GM21528 (cell line): ENCODE measurements around the gene LSM2.
"Not testable (repeated sequence)": the region's sequence is repeated elsewhere in the genome, so short reads cannot be mapped to it uniquely, and the experiment has no call there.

ENCODE experiments used
- ATAC-seq: cut with Tn5 transposase; IDR thresholded peaks from one replicate; pipeline ENCODE4 v1.9.1; 2021; ENCODE audit warnings: mild to moderate bottlenecking, moderate library complexity; ENCODE audit not compliant: unreplicated experiment, low FRiP score

The LSM2 gene

GRCh38 chr6:31829633-31830283 lies 23.0 kb upstream of the LSM2 start:
- ATAC-seq, result no peak

DNA sequence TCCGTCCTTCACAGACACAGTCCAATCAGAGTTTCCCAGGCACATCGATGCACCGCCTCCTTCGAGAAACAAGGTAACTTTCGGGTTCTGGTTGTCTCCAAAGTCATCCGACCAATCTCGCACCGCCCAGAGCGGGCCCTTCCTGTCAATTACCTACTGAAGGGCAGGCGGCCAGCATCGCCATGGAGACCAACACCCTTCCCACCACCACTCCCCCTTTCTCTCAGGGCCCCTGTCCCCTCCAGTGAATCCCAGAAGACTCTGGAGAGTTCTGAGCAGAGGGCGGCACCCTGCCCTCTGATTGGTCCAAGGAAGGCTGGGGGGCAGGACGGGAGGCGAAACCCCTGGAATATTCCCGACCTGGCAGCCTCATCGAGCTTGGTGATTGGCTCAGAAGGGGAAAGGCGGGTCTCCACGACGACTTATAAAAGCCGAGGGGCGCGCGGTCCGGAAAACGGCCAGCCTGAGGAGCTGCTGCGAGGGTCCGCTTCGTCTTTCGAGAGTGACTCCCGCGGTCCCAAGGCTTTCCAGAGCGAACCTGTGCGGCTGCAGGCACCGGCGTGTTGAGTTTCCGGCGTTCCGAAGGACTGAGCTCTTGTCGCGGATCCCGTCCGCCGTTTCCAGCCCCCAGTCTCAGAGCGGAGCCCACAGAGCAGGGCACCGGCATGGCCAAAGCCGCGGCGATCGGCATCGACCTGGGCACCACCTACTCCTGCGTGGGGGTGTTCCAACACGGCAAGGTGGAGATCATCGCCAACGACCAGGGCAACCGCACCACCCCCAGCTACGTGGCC lies 20.7 kb upstream of the LSM2 start, which contains the start of gene HSPA1B:
HSPA1B (plus strand) TSS at position 453 of the 794 bp plus-strand sequence; CDS start at position 666, 213 bp downstream.
- peak; percentile 66 for ATAC-seq

- no peak for ATAC-seq
Measured at GRCh38 chr6:31826793-31827285, 20.1 kb upstream of the LSM2 start.

DNA sequence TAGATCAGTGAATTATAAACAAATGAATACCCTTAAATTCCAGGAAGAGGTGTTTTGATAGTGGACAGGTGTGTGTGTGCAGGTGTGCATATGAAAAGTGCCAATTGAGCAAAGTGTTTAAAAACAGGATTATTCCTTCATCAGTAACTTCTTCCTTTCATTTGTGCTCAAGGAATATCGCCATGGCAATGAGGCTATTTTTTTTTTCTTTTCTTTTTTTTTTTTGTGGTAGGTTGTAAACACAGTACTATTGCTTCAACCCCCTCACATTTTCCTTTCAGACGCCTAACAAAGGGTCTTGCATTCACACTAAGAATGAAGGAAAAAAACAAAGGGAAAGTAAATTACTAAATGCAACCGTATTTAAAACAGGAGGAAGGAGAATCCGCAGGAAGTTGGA lies 18.8 kb upstream of the LSM2 start:
- no peak for ATAC-seq

- ATAC-seq, result not testable (repeated sequence)
Measured at GRCh38 chr6:31823592-31824196, 16.9 kb upstream of the LSM2 start.

GRCh38 chr6:31822036-31822821 lies 15.5 kb upstream of the LSM2 start:
- ATAC-seq, result no peak

DNA sequence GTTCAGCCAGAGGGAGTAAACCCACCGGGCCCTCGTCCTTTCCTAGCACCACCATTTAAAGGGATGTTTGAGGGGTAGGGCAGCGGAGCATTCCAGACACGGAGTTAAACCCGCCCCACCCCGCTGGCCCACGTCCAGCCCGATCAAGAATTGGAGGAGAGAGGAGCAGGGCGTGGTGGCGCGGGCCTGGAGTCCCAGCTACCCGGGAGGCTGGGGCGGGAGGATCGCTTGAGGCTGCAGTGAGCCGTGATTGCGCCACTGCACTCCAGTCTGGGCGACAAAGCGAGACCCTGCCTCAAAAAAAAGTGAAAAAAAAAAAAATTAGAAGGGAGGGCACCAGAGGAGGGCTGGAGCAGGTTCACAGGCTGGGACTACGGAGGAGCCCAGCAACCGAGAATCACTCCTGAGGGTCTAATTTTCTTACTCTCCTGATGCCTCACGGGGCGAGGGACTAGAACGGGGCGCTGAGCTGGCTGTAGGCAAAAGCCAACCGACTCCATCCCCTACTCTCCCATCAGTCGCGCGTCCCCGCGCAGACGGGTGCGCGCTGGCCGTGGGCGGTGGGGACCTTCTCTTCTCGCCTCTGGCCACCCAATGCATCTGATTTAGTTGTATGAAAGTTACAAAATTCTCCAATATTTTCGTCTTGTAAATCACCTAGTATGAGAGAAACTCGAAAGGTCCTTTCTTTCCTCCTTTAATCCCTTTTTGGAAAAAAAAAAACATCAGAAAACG lies 14.7 kb upstream of the LSM2 start:
- ATAC-seq, result no peak

GRCh38 chr6:31820399-31820798 lies 13.6 kb upstream of the LSM2 start:
- ATAC-seq, result not testable (repeated sequence)

GRCh38 chr6:31819871-31820299 lies 13.1 kb upstream of the LSM2 start:
- no peak for ATAC-seq

GRCh38 chr6:31817929-31818511 lies 11.3 kb upstream of the LSM2 start:
- ATAC-seq, result not testable (repeated sequence)

GRCh38 chr6:31817133-31817928 lies 10.6 kb upstream of the LSM2 start:
- not testable (repeated sequence) for ATAC-seq

DNA sequence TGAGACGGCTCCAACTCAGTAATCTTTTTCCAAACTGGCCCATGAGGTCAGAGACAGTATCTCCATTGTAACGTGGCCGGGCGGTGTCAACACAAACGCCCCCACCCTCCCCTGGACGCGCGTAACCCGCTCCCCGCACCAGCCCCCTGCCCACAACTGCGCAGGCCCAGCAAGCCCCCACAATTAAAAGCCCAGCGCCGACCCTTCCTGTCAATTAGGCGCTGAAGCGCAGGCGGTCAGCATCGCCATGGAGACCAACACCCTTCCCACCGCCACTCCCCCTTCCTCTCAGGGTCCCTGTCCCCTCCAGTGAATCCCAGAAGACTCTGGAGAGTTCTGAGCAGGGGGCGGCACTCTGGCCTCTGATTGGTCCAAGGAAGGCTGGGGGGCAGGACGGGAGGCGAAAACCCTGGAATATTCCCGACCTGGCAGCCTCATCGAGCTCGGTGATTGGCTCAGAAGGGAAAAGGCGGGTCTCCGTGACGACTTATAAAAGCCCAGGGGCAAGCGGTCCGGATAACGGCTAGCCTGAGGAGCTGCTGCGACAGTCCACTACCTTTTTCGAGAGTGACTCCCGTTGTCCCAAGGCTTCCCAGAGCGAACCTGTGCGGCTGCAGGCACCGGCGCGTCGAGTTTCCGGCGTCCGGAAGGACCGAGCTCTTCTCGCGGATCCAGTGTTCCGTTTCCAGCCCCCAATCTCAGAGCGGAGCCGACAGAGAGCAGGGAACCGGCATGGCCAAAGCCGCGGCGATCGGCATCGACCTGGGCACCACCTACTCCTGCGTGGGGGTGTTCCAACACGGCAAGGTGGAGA lies 8.5 kb upstream of the LSM2 start, which contains the start of the genes HSPA1A and HSPA1L:
HSPA1A (plus strand) TSS at position 519 of the 814 bp plus-strand sequence; CDS start at position 733, 214 bp downstream.
HSPA1L (minus strand) TSS at position 259 of the 814 bp plus-strand sequence. CDS start 3,311 bp downstream, outside the sequence.
- ATAC-seq, result no peak

- no peak for ATAC-seq
Measured at GRCh38 chr6:31814677-31815024, 7.9 kb upstream of the LSM2 start.

GRCh38 chr6:31813465-31813849 lies 6.7 kb upstream of the LSM2 start:
- ATAC-seq, result no peak

GRCh38 chr6:31811645-31812044 lies 4.9 kb upstream of the LSM2 start:
- no peak for ATAC-seq

GRCh38 chr6:31808599-31808998 lies 1.8 kb upstream of the LSM2 start:
- ATAC-seq, result not testable (repeated sequence)

DNA sequence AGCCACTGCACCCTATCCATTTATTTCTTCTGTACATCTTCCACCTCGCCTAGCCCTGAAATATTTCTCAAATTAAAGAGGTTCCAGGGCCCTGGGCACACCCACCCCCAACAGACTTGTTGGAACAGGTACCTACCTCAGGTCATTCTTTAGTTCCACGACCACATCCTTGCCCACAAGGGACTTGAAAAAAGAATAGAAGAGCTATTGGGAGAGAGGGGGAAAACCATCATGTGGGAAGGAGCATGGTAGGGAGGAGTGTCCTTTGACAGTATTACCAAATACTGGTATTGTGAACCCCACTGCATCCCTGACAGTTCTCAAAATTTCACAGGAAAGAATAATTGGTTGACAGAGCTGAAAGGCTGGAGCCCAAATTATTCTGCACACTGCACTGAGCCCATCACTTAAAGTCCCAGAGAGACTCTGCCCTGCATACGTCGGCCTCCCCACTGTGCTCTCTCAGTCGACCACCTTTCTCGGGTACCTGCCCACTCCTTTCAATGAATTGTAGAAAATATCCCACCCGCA lies 762 bp downstream of the LSM2 start:
- no peak for ATAC-seq
